Psoas muscle (tissue), 8 donors: ENCODE measurements around the gene EPB41. TPM values are rescaled to one million over a fixed set of nuclear protein-coding genes. Genes with fewer than 3 reads are reported as not detected.

ENCODE experiments used
- ATAC-seq, 4 donors: fragments of 200-7000 bp; cut with Tn5 transposase; one replicate each; pipeline ENCODE4 v1.9.1; 2020; ENCODE audit warnings: moderate library complexity in 3 of 4, mild to moderate bottlenecking in 2 of 4
- DNase-seq, 2 donors: peaks; one replicate each; pipeline ENCODE4 v3.0.0-alpha.2; 2020
- H3K27ac ChIP-seq: fragments of 200-600 bp; one replicate; pipeline ENCODE4 v1.8.0; 2022
- H3K27me3 ChIP-seq, 3 donors: fragments of 200-600 bp in 1 of 3; one replicate each; pipeline versions ENCODE4 v1.6.1 to v1.8.0; 2013 to 2022; ENCODE audit warnings: low read length in 2 of 3, mild to moderate bottlenecking in 2 of 3, moderate library complexity in 1 of 3; ENCODE audit not compliant: insufficient read depth in 3 of 3
- H3K36me3 ChIP-seq, 2 donors: fragments of 200-600 bp in 1 of 2; one replicate each; pipeline versions ENCODE4 v1.6.1 to v1.8.0; 2013 to 2022; ENCODE audit warnings: low read depth in 1 of 2, mild to moderate bottlenecking in 1 of 2, moderate library complexity in 1 of 2; ENCODE audit not compliant: insufficient read depth in 1 of 2
- H3K4me1 ChIP-seq: fragments of 200-600 bp; one replicate; pipeline ENCODE4 v1.8.0; 2022
- H3K4me3 ChIP-seq: fragments of 200-600 bp; one replicate; pipeline ENCODE4 v1.8.0; 2022; ENCODE audit warnings: mild to moderate bottlenecking
- H3K9me3 ChIP-seq: fragments of 200-600 bp; one replicate; pipeline ENCODE4 v1.8.0; 2022
- WGBS, 3 donors: extraction: QIAGEN DNeasy Blood & Tissue Kit; methylation state at CpG; one replicate each; pipeline versions ENCODE4 v1.1.6 to v1.1.7; 2013; 5-methylcytosine and 5-hydroxymethylcytosine counted together
- intact Hi-C, 2 donors: fragments of 100-400 bp; cut with DNase I; formaldehyde crosslinking; loops; one replicate each; pipeline versions ENCODE4 v1.11.0 to v1.14.2; 2022
- polyA plus RNA-seq, 3 donors: library from polyadenylated mRNA; stranded (reverse); fragments of 200-250 nt; gene quantifications; one replicate each; pipeline ENCODE4 v1.2.3, GENCODE V29; 2013
- total RNA-seq, 4 donors: library from RNA; stranded (reverse); fragmentation: NEBNext Ultra II Directional in 2 of 4; extraction: Animal tissue kit (Norgen Biotek cat#: 25700) in 2 of 4; gene quantifications; one replicate each; pipeline versions ENCODE4 v1.2.1 to v1.2.4, GENCODE V29; 2021 to 2023
- TF ChIP-seq, protein P1 (sequence below): fragments of 200-600 bp; IDR thresholded peaks from one replicate; pipeline ENCODE4 v1.8.0; 2022; ENCODE audit warnings: antibody characterized with exemption
- donor health status: healthy with polysubstance abuse.
- donor health status: DM: no; HTN: no; CAD: no; lungs with moderate emphysema.
- donor health status: Bipolar disorder and iron deficiency.
- donor health status: healthy.
- donor health status: DM: yes; HTN: yes; CAD: no.
- donor health status: DM: no; HTN: no; CAD: no.
- donor health status: DM: no; HTN: no; CAD: no.
- donor health status: DM: yes; HTN: yes; CAD: no.

Gene EPB41
- total and polyA plus RNA-seq, 7 donors: 2.0 to 28.2 (median 18.0) TPM

DNA sequence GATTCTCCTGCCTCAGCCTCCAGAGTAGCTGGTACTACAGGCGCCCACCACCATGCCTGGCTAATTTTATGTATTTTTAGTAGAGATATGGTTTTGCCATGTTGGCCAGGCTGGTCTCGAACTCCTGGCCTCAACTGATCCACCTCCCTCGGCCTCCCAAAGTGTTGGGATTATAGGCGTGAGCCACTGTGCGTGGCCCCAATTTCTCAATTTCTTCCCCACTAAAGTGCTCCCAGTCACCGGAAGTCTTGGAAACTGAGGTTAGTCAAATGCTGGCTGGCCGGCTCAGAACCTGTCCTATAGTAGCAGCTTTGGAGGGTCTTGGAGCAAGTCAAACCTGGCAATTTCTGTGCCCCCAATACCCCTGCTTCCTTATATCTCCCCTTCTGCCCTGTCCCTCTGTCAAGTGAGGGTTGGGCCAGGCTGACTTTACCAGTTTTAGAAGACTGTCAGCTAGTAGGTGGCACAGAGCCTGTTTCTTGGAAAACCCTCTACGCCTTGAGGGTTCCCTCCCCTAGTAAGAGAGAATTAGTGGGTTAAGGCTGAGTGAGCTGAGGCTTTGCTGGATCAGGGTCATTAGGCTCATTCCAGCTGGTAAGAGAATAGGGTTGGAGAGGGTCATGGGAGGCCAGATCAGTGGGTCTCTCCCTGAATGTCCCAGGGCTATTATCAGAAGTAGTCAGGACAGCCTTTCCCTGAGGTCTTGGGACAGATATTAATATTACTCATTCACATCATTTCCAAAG, 8.3 kb upstream of the EPB41 start:
- intact Hi-C loops: no loop called here
- Histone ChIP-seq H3K27me3 (no peaks in the 10 kb centered on the region), H3K36me3 (no peaks in the 10 kb centered on the region), H3K4me3 (no peak overlapping the region), H3K4me1 (no peaks in the 10 kb centered on the region), H3K27ac (no peak overlapping the region), H3K9me3 (no peaks in the 10 kb centered on the region)
- WGBS, 3 donors: 88 to 95% (median 95%) methylated on average over 8 of the region's 8 CpGs
- ATAC-seq: no peak
- DNase-seq: no peak
- TF ChIP-seq, protein P1, sequence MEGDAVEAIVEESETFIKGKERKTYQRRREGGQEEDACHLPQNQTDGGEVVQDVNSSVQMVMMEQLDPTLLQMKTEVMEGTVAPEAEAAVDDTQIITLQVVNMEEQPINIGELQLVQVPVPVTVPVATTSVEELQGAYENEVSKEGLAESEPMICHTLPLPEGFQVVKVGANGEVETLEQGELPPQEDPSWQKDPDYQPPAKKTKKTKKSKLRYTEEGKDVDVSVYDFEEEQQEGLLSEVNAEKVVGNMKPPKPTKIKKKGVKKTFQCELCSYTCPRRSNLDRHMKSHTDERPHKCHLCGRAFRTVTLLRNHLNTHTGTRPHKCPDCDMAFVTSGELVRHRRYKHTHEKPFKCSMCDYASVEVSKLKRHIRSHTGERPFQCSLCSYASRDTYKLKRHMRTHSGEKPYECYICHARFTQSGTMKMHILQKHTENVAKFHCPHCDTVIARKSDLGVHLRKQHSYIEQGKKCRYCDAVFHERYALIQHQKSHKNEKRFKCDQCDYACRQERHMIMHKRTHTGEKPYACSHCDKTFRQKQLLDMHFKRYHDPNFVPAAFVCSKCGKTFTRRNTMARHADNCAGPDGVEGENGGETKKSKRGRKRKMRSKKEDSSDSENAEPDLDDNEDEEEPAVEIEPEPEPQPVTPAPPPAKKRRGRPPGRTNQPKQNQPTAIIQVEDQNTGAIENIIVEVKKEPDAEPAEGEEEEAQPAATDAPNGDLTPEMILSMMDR: no peak

DNA sequence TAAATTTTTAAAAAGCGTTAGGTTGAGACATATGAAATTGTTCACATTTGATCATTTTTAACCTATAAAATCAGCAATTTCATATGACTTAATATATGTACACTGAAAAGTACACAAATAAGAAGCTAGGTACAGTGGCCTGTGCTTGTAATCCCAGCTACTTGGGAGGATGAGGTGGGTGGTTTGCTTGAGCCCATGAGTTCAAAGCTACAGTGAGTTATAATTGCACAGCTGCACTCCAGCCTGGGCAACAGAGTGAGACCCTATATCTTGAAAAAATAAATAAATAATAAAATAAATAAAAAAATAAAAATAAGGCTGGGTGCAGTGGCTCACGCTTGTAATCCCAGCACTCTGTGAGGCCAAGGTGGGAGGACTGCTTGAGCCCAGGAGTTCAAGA, 5.2 kb upstream of the EPB41 start:
- intact Hi-C loops: no loop called here
- 98 to 99% (median 98%) methylated on average over 2 of the region's 2 CpGs for WGBS, 3 donors
- DNase-seq (no peak), ATAC-seq (no peak)
- H3K27ac ChIP-seq: no peak overlapping the region
- peaks cover 11% of the 10 kb centered on the region for H3K4me1 ChIP-seq
- no peaks in the 10 kb centered on the region for H3K27me3 ChIP-seq
- TF ChIP-seq, protein P1: no peak
- peaks cover 0 to 4% of the 10 kb centered on the region in 2 donors for H3K36me3 ChIP-seq
- H3K4me3 ChIP-seq: no peak overlapping the region
- no peaks in the 10 kb centered on the region for H3K9me3 ChIP-seq

DNA sequence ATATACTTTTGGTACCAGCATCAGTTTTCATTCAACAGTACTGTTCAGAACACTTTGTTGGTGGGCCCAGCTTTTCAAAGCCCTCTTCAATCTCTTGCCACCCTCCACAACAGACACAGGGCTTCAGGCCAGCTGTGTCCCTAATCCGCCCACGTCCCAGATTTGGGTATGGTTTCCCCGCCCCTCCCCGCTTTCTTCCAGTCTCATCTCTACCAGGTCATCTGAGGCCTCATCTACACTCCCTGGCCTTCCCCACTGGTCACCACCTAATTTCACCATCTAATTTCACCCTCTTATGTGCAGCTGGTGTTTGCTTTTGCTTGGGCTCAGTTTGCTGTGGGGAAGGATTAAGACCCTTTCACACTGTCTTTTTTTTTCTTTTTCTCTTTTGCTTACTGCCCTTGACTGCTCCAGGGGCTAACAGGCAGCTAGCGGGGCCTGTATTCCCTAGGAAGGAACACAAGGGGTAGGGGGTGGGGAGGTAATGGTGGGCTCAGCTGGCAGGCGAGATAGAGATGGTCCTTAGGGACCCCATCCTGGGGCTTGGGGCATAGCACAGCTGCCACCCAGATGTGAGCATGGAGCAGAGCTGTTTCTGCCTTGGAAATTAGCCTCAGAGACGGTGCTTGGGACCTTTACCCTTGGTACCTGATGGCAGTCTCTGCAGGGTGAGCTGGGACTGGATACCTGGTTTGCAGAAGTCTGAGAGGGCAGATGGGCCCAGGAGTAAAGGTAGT, 3.8 kb upstream of the EPB41 start:
- H3K27me3 ChIP-seq: no peaks in the 10 kb centered on the region
- peaks cover 0 to 4% of the 10 kb centered on the region in 2 donors for H3K36me3 ChIP-seq
- no peak for ATAC-seq
- DNase-seq: no peak
- 70 to 84% (median 72%) methylated on average over 7 of the region's 7 CpGs for WGBS, 3 donors
- TF ChIP-seq, protein P1: no peak
- intact Hi-C loops: no loop called here
- H3K4me1 ChIP-seq: peaks cover 18% of the 10 kb centered on the region
- H3K9me3 ChIP-seq: no peaks in the 10 kb centered on the region
- no peak overlapping the region for H3K4me3 ChIP-seq
- no peak overlapping the region for H3K27ac ChIP-seq

DNA sequence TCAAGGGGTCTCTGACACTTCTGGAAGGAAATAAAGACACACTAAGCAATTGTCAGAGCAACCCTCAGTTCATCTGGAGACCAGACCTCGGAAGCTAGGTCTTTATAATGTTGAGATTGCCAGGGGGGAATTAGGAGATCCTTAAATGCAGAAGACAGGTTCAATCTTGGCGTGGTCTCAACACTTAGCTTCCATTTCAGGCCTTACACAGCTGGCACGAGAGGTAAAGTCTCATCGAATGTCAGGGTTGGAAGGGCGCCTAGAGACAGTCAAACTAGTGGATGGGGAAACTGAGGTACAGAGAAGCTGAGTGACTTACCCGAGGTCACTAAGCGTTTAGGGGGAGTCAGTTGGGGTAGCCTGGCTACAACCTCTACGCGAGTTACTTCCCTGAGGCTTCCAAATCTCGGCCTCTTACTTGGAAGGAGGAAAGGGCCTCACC, 562 bp upstream of the EPB41 start:
- peaks cover 0 to 4% of the 10 kb centered on the region in 2 donors for H3K36me3 ChIP-seq
- TF ChIP-seq, protein P1: no peak
- intact Hi-C loops: no loop called here
- peaks cover 29% of the 10 kb centered on the region for H3K4me1 ChIP-seq
- 15 to 26% (median 17%) methylated on average over 10 of the region's 10 CpGs for WGBS, 3 donors
- no peaks in the 10 kb centered on the region for H3K9me3 ChIP-seq
- H3K27me3 ChIP-seq: no peaks in the 10 kb centered on the region
- DNase-seq (no peak), ATAC-seq (peak in 3 of 4 donors; percentile 21 to 60 (median 42))
- H3K4me3 ChIP-seq: peak overlapping the region; percentile 74
- H3K27ac ChIP-seq: peak overlapping the region; percentile 68
